HG03469 (cell line): ENCODE measurements around the gene THUMPD2.

Experiments used
- ATAC-seq: cut with Tn5 transposase; IDR thresholded peaks from one replicate; pipeline ENCODE4 v1.9.1; 2021; ENCODE audit warnings: mild to moderate bottlenecking, moderate library complexity, moderate number of reproducible peaks; ENCODE audit not compliant: unreplicated experiment

THUMPD2 gene

DNA sequence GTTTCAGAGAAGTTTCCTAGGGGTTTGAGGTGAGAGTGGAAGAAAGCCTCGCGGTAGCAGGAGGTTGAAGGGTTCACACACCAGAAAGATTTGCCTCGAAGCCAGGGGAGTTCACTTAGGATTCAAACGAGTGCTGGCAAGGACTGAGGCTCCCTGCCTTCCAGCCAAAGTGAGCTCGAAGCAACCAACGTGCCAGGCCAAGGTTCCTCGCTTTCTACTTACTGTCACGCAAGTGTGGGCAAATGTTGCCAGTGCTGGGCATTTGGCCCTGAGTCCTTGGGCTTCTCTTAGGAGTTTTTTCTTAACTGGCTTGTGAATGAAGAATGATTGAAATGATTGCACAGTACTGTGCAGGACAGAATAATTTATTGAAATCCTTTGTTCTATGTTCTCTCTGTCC lies 59.7 kb downstream of the THUMPD2 start:
- ATAC-seq = no peak

DNA sequence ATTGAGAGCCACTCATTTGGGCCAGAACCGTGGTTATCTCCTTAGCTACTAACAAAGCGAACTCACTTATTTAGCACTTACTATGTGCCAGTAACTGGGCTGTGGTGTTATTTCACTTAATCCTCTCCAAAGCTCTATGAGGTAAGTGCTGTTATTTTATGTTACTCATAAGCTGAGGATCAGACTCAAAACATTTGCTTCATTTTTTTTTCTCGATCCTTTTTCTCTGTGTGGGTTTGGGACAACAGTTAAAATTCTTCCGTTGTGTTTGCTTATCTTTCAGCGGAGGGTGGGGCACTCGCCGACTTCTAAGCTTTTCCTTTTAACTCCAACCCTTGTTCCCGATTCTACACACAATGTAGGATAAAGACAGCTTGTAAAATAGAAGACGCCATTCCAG lies 60.6 kb downstream of the THUMPD2 start:
- no peak for ATAC-seq

DNA sequence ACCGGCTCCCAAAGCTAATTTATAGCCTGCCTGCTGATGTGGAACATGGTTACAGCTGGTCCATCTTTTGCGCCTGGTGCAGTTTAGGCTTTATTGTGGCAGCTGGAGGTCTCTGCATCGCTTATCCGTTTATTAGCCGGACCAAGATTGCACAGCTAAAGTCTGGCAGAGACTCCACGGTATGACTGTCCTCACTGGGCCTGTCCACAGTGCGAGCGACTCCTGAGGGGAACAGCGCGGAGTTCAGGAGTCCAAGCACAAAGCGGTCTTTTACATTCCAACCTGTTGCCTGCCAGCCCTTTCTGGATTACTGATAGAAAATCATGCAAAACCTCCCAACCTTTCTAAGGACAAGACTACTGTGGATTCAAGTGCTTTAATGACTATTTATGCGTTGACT lies 62.0 kb downstream of the THUMPD2 start:
- no peak for ATAC-seq

DNA sequence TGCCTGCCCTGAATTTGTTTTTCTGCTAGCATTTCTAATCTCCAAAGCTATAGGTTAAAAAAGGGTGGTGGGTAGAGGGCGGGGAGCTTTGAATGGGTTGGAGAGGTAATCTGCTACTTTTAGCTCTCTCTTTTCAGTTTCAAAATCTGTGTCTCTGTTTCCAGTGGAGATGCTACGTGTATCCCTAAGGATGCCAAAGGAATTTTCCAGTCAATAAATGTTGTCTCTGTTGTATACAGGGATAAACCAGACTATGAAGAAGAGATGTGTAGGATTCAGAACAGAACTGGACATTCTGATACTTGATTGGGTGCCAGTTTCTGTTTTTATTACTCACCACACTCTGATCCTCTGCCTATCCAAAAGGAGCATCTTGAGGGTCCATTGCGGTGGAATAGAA lies 63.2 kb downstream of the THUMPD2 start:
- ATAC-seq = no peak

DNA sequence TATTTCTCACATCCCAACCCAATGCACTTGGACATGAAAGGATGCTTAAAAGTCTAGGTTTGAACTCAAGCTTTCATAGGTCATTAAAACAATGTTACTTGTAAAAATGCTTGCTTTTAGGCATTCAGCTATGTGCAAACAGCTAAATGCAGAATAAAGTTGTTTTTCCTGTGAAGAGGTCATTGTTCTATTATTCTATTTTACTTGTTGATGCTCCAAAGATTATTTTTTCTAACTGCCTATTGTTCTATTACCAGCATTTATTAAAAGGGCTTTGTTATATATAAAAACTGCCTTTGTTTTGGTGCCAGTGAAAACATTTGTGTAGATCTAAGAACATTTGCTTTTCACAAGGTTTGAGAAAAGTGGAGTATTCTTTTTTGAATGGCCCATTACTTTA lies 64.0 kb downstream of the THUMPD2 start:
- ATAC-seq = no peak

DNA sequence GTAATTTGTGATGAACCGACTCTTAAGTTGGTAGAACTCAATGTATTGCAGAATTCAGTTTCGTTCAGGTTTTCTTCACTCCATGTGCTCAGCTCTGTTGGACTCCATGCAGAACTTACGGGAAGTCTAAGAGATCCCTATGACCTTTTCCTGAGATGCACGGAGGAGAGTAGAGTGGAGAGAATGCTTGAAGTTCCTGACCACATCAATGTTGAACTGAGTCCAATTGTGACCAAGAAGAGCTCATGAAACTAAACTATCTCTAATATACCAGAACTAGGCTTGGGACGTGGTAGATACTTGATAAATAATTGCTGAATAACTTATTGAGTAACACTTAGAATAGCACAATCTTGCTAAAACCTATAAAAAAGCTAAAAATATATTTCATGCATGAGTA lies 66.1 kb downstream of the THUMPD2 start:
- ATAC-seq = no peak

DNA sequence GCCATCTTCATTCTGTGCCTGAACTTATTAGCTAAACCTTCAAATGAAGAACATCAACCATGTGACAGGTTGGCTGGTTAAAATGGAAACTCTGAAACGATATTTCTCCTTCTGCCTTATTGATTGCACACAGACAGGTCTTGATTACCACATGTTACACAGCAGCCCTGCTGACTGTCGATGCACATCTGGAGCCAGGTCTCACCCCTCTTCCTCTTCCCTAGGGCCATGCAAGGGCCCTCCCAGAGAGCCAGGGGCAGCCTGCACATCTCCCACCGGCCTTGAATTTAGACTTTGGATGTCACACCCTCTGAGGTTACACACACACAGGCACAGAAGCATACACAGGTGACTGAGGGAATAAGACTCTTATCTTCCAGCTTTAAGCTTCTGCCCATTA lies 68.3 kb downstream of the THUMPD2 start:
- no peak for ATAC-seq

DNA sequence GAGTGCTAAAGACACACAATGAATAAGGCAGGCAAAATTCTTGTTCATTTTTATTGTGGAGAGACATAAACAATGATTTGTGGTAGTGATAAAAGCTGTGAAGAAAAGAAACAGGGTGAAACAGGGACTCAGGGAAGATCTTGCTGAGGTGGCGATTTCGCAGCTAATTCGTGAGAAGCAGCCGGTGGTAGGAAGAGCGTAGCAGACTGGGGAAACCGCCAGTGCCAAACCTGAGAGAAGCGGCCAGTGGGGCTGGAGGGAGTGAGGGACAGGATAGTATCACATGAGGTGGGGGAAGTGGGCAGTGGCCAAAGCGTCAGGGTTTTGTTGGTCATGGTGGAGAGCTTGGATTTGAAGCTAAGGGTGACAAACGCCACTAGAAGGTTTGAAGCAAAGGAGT lies 71.1 kb downstream of the THUMPD2 start:
- no peak for ATAC-seq

DNA sequence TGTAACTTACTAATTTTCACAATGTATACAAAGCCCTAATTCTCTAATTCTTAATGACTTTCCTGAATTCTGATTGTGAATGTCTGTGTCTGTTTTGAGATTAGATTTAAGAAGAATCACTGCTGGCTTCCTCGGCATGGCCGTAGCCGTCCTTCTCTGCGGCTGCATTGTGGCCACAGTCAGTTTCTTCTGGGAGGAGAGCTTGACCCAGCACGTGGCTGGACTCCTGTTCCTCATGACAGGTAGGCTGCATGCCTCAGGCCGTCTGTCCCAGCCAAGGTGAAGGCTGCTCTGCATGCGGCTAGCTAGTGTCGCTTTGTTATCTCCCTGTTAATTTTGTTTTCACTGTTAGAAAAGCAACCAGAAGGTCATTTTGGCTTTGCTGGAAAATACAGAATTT lies 72.1 kb downstream of the THUMPD2 start:
- no peak for ATAC-seq

DNA sequence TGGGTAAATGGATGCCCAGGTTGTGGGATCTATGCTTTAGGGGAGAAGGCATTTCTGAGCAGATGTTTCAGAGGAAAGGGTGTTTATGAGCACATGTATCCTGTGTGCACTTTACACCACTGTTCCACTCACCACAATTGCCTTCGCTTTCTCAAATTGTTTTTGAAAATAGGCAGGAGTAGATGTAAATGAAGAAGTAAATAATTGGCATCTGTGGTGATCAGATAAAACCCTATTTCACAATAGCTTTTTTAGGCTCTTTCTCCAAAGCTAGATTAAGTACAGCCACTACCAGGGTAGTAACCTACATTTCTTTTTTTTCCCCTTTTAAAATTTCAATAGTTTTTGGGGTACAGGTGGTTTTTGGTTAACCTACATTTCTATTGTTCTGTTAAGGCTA lies 72.7 kb downstream of the THUMPD2 start:
- no peak for ATAC-seq

DNA sequence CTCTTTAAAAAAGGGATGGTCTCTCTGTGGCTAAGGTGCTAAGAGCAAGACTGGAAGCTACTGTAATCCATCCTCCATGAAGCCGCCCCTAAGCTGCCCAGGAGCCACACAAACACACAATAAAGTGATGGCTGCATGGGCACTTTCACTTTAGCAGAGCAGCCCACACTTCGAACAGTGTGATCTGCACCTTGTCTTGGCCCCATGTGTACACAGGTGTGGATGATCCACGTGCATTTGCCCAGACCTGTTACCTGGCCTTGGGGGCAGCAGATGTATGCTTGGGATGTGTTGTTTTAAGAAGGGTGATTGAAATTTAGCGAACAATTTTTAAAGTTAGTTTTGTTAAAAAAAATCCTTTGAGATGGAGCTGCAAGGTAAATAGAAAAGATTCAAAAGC lies 73.4 kb downstream of the THUMPD2 start:
- no peak for ATAC-seq

DNA sequence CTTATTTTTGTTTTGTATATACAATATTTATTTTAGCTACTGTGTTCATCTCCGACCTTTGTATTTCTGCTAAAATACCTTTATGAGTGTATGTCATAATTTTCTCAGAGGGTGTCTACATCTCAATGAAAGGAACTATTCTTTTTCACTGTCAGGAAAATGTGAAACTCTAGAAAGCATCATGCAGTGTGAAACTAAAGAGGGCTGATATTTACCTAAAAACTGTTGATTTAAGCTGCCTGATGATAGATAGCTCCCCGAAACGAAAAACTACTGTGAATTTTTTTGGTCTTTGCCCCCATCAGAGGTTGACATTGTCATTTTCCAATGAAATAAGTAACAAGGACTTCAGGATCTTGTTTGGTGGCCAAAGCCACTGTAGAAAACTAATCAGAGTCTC lies 74.5 kb downstream of the THUMPD2 start:
- ATAC-seq = no peak

DNA sequence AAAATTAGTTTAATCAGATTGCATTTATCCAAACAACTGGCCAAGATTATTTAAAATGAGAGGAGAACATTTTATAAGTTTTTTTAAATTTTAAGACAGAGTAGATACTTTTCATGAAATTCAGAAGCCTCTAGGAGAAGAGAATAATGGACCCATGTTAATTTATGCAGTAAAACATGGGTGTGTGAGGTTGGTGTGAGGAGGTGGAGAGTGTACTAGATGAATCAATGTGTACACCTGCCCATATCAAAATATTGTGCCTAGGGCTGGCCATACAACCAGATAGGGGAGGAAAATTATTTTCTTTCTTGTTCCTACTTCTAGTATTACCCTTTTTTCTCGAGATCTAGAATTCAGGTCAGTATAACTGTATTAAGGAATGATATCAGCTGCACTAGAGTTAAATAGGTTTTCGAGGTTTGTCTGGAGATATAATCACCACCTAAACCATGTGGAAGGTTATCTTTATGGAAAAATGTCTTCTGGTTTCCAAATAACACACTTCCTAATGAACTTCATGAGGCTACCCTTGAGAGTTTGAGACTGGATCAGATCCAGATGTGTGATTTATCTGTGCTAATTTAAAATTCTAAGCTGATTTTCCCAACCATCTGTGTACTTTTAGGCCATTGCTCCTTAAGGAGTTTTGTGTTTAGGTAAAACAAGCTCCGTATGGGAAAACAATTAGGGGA lies 75.7 kb downstream of the THUMPD2 start:
- ATAC-seq = no peak

DNA sequence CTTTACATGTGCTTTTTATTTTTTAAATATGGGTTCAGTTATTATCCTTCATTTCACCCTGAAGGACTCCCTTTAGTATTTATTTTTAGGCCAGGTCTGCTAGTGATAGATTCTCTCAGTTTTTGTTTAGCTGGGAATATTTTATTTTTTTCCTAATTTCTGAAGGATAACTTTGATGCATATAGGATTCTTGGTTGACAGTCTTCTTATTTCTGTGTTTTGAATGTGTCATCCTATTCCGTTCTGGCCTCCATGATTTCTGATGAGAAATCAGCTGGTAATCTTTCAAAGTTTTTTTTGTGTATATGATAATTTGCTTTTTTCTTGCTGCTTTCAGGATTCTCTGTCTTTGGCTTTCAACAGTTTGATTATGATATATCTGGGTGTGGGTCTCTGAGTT lies 77.9 kb downstream of the THUMPD2 start:
- ATAC-seq = no peak

DNA sequence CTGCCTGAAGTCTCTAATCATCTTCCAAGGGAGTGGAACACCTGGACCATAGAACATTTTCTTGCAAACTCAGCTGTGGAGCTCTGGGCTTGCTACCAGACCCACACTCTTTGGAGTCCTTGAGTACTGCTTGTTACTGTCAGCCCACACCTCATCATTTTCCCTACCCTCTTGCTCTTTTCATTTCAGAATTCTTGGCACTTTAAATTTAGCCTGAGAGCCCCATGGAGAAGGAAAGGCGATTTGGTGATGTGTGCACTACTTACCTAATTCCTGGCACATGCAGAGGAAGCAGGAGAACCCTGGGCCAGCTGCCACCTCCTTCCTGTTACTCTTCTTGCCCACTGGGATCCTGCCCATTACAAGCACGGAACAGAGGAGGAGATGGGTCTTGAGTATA lies 81.6 kb downstream of the THUMPD2 start:
- ATAC-seq = no peak

DNA sequence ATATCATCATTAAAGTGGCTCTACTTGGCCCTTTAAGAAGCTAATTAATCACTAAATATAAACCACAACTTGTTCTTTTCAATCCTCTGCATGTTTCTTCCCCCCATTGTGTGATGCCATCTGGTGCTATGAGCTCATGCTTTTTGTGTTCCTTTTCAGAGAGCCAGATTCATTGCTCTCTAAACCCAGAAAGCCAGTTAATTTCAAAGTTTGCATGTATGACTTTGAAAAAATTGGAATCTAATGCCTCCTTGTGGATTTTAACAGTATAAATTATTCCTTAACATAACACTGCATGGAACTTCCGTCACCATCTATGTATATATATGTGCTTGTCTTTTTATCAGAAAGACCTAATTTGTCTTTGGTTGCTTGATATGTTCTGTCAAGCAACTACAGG lies 82.2 kb downstream of the THUMPD2 start:
- ATAC-seq = no peak

DNA sequence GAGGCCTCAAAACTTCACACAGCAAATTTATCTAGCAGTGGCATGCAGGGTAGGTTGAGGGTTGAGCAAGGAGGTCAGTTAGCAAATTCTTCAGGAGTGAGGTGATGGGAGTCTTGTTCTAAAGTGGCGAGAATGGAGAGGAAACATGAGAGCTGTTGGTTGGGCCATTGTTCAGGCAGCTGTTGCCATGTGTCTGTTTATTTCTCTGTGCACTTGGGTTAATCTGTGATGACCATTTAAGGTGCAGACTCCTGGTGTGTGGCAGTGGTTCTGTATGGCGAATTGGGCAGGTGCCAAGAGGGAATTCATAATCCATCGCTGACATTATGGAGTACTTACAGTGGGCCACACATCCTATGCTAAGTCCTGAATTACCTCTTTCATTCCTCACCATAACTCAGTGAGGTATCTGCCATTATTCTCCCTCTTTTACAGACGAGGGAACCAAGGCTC lies 82.9 kb downstream of the THUMPD2 start:
- no peak for ATAC-seq

DNA sequence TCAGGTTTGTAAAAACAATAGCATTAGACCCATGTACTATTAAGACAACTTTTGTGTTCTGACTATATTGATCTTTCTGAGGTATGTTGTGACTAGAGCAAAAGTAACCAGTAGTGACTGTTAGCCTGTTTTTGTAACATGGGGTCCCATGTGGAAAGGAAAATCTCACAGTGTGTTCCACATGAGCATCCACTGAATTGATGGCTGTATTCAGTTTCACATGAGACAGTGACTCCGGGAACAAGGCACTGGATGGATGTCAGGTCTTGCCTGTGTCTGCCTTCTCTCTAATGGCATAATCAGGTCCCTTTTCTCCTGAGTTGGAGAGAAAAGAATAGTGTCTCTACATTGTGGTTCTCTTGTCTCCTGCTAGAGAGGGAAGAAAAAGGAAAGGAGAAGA lies 85.8 kb downstream of the THUMPD2 start:
- ATAC-seq = no peak

DNA sequence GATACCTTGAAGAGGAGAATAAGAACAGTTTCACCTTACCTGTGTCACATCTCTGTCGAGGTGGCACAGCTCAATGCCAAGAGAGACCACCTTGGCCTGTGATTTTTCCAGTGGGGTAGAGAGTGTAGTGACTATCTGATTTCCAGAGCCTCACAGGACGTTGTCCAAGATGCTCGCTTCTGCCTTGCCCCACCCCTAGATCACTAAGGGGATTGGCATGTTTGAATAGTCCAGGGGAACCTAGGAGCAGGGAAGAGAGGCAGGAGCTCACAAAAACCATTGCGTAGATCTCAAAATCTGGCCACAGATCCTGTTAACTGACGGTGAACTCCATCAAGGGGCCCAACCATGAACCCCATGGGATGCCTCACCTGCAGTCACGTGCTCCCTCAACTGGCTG lies 89.2 kb downstream of the THUMPD2 start:
- ATAC-seq = no peak

DNA sequence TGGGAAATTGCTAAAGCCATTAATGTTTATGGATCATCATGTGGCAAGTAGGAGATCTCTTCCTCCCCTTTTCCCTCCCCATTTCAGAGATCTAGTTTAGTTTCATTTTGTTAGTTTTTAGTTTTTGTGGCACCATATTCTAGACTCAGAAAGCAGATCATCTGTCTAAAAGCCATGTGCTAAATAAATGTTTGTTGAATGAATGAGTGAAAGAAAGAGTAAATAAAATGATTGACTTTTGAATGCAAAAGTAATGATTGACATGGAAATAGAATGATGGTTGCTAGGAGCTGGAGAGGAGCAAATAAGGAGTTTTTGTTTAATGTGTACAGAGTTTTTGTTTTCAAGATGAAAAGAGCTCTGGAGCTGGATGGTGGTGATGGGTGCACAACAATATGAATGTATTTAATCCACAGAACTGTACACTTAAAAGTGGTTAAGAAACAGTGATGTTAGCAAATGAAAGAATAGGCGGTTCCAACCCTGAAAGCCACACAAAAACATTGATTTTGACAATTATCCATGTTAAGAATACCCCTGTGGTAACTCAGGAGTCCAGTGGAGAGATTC lies 89.7 kb downstream of the THUMPD2 start:
- no peak for ATAC-seq

DNA sequence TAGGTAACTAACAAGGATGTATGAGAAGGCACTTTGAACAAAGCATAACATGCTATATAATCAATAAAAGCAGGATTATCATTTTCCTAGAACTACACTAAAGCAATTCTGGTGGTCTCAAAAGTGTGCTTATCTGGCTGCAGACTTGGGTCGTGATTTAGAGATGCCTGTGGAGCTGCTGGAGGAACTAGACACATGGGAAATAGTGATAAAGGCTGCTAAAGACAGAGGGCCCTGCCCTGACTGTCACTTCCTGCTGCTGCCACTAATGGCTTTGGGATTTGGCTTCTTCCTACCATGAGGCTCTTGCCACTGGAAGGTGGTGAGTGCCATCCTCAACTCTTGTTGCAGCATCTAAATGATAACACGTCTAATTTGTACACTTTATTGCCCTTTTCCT lies 90.9 kb downstream of the THUMPD2 start:
- no peak for ATAC-seq

DNA sequence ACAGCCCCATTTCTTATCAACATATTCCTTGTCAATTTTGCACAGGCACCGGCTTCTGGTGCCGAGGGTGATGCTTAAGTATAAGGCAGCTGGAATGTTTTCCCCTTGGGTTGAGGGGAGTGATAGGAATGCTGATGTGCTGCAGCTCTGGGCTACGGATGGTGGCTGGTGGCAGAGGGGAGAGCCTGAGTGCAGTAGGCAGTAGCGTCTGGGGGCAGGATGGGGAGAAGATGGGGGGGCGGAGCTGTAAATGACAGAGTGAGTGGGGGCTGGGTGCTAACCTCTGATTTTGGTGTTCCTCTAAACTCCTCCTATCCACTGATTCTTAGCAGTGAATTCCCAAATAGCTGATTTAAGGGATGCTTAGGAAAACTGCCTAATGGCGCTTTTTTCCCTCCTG lies 92.6 kb downstream of the THUMPD2 start:
- ATAC-seq = no peak
